HG03060 (cell line): ENCODE data around the gene MAP3K12.
"Not testable (repeated sequence)": the region's sequence is repeated elsewhere in the genome, so short reads cannot be mapped to it uniquely, and the experiment has no call there.

Source experiments
- ATAC-seq: cut with Tn5 transposase; IDR thresholded peaks from one replicate; pipeline ENCODE4 v1.9.1; 2021; ENCODE audit warnings: low read depth, moderate number of reproducible peaks; ENCODE audit not compliant: unreplicated experiment

Gene MAP3K12

GRCh38 chr12:53493610-53494391 lies 5.5 kb downstream of the MAP3K12 start:
- no peak for ATAC-seq

GRCh38 chr12:53492830-53493609 lies 6.2 kb downstream of the MAP3K12 start:
- ATAC-seq = no peak

- ATAC-seq = no peak
These were observed 7.1 kb downstream of the MAP3K12 start for GRCh38 chr12:53492188-53492587.

- no peak for ATAC-seq
These were observed 9.9 kb downstream of the MAP3K12 start for GRCh38 chr12:53489242-53489864.

- no peak for ATAC-seq
These were observed 12.3 kb downstream of the MAP3K12 start for GRCh38 chr12:53486736-53487487.

- ATAC-seq = no peak
These were observed 13.1 kb downstream of the MAP3K12 start for GRCh38 chr12:53485955-53486735.

GRCh38 chr12:53484686-53485575 lies 14.3 kb downstream of the MAP3K12 start:
- no peak for ATAC-seq

GRCh38 chr12:53483979-53484377 lies 15.3 kb downstream of the MAP3K12 start:
- no peak for ATAC-seq

- no peak for ATAC-seq
These were observed 15.9 kb downstream of the MAP3K12 start for GRCh38 chr12:53483225-53483978.

GRCh38 chr12:53482626-53483168 lies 16.6 kb downstream of the MAP3K12 start:
- no peak for ATAC-seq

- ATAC-seq = no peak
These were observed 17.2 kb downstream of the MAP3K12 start for GRCh38 chr12:53481939-53482586.

- not testable (repeated sequence) for ATAC-seq
These were observed 17.8 kb downstream of the MAP3K12 start for GRCh38 chr12:53481458-53481857.

- ATAC-seq = no peak
These were observed 18.5 kb downstream of the MAP3K12 start for GRCh38 chr12:53480491-53481442.

GRCh38 chr12:53479331-53479730 lies 19.9 kb downstream of the MAP3K12 start:
- ATAC-seq = no peak

- ATAC-seq = no peak
These were observed 20.4 kb downstream of the MAP3K12 start for GRCh38 chr12:53478865-53479264.

GRCh38 chr12:53476769-53477209 lies 22.5 kb downstream of the MAP3K12 start:
- ATAC-seq = no peak
